ENCODE data around the gene CBY2. TPM values are rescaled to one million over a fixed set of nuclear protein-coding genes. Genes with fewer than 3 reads are reported as not detected.
"Not testable (repeated sequence)": the region's sequence is repeated elsewhere in the genome, so short reads cannot be mapped to it uniquely, and the experiment has no call there.

Gene CBY2
- total RNA-seq, 2 experiments from 2014 or later, result not detected

GRCh38 chr13:45748941-45749759 is 47.0 kb downstream of the CBY2 start:
- Mint-ChIP-seq H3K4me3 (no peak overlapping the region), H3K27ac (no peak overlapping the region), H3K4me1 (ENCODE audit: low read depth) (no peaks in the 10 kb centered on the region), H3K9me3 (no peaks in the 10 kb centered on the region), H3K36me3 (ENCODE audit: low read depth) (no peaks in the 10 kb centered on the region), H3K27me3 (no peaks in the 10 kb centered on the region)
- POLR2A ChIA-PET, result interaction anchor here (0.7 kb wide), 1 partner anchor 12 kb away, joined by 3 read pairs; no protein-coding TSS in a partner anchor
- DNase-seq, result no peak
- no peak for TF ChIP-seq CTCF (IDR thresholded peaks at IDR 0.05)
- CTCF ChIA-PET, result interaction anchor here (0.7 to 1.3 kb wide), 2 partner anchors 31 to 54 kb away, joined by 3 read pairs; no protein-coding TSS in a partner anchor
- intact Hi-C loops (cut with micrococcal nuclease), result no loop called here
- ATAC-seq, result no peak

GRCh38 chr13:45750566-45750965 is 48.4 kb downstream of the CBY2 start:
- H3K27me3 Mint-ChIP-seq, result no peaks in the 10 kb centered on the region
- H3K27ac Mint-ChIP-seq, result no peak overlapping the region
- no peak for ATAC-seq
- no peaks in the 10 kb centered on the region for H3K4me1 Mint-ChIP-seq (ENCODE audit: low read depth)
- ChIA-PET POLR2A (no interaction called here), CTCF (no interaction called here)
- DNase-seq, result no peak
- no peaks in the 10 kb centered on the region for H3K36me3 Mint-ChIP-seq (ENCODE audit: low read depth)
- no peaks in the 10 kb centered on the region for H3K9me3 Mint-ChIP-seq
- no peak overlapping the region for H3K4me3 Mint-ChIP-seq
- TF ChIP-seq CTCF (IDR thresholded peaks at IDR 0.05), result no peak
- intact Hi-C loops (cut with micrococcal nuclease), result no loop called here

- no peaks in the 10 kb centered on the region for H3K9me3 Mint-ChIP-seq
- no peak for DNase-seq
- POLR2A ChIA-PET, result no interaction called here
- no peaks in the 10 kb centered on the region for H3K27me3 Mint-ChIP-seq
- no peak overlapping the region for H3K27ac Mint-ChIP-seq
- H3K4me1 Mint-ChIP-seq (ENCODE audit: low read depth), result no peaks in the 10 kb centered on the region
- intact Hi-C loops (cut with micrococcal nuclease), result no loop called here
- no peak for ATAC-seq
- CTCF ChIA-PET, result no interaction called here
- H3K4me3 Mint-ChIP-seq, result no peak overlapping the region
- H3K36me3 Mint-ChIP-seq (ENCODE audit: low read depth), result no peaks in the 10 kb centered on the region
- no peak for TF ChIP-seq CTCF (IDR thresholded peaks at IDR 0.05)
These were observed 49.8 kb downstream of the CBY2 start for GRCh38 chr13:45751885-45752284.

GRCh38 chr13:45752510-45752909 is 50.4 kb downstream of the CBY2 start:
- H3K27me3 Mint-ChIP-seq, result no peaks in the 10 kb centered on the region
- no peak overlapping the region for H3K4me3 Mint-ChIP-seq
- H3K36me3 Mint-ChIP-seq (ENCODE audit: low read depth), result no peaks in the 10 kb centered on the region
- DNase-seq (no peak), ATAC-seq (no peak)
- TF ChIP-seq CTCF (IDR thresholded peaks at IDR 0.05), result no peak
- H3K9me3 Mint-ChIP-seq, result peaks cover 2% of the 10 kb centered on the region
- H3K27ac Mint-ChIP-seq, result no peak overlapping the region
- intact Hi-C loops (cut with micrococcal nuclease), result no loop called here
- POLR2A ChIA-PET, result no interaction called here
- no peaks in the 10 kb centered on the region for H3K4me1 Mint-ChIP-seq (ENCODE audit: low read depth)
- CTCF ChIA-PET, result no interaction called here

- H3K9me3 Mint-ChIP-seq; H3K4me1 Mint-ChIP-seq (ENCODE audit: low read depth); POLR2A ChIA-PET; H3K27ac Mint-ChIP-seq; H3K27me3 Mint-ChIP-seq; H3K36me3 Mint-ChIP-seq (ENCODE audit: low read depth); CTCF ChIA-PET; ATAC-seq; DNase-seq; H3K4me3 Mint-ChIP-seq; intact Hi-C loops (cut with micrococcal nuclease): not testable (repeated sequence)
These were observed 54.4 kb downstream of the CBY2 start for GRCh38 chr13:45756498-45756897.

GRCh38 chr13:45757589-45757988 is 55.5 kb downstream of the CBY2 start:
- H3K36me3 Mint-ChIP-seq (ENCODE audit: low read depth); DNase-seq; H3K4me3 Mint-ChIP-seq; H3K9me3 Mint-ChIP-seq; intact Hi-C loops (cut with micrococcal nuclease); H3K27me3 Mint-ChIP-seq; H3K27ac Mint-ChIP-seq; H3K4me1 Mint-ChIP-seq (ENCODE audit: low read depth); ATAC-seq; POLR2A ChIA-PET; CTCF ChIA-PET: not testable (repeated sequence)

Data from activated CD8-positive, alpha-beta T cell treated with anti-CD3 and anti-CD28 coated beads for 36 hours (primary cell).